SK-N-SH (cell line): ENCODE measurements around the gene PLD3.

Experiments
- CHD2 ChIP-seq: fragments of 150-350 bp; IDR thresholded peaks from 2 replicates; pipeline ENCODE4 v1.6.1; 2018; ENCODE audit warnings: low read length; ENCODE audit not compliant: partially characterized antibody
- CTCF ChIP-seq: fragments of 200-600 bp; sonication (generic); IDR thresholded peaks from 2 replicates; pipeline ENCODE4 v1.6.1; 2017; ENCODE audit warnings: antibody characterized with exemption, mild to moderate bottlenecking, moderate library complexity
- EZH2phosphoT487 ChIP-seq: fragments of 200-600 bp; sonication (generic); IDR thresholded peaks from 2 replicates; pipeline ENCODE4 v1.6.1; 2017; ENCODE audit warnings: low read depth, mixed run types, mild to moderate bottlenecking, antibody characterized with exemption, moderate library complexity, borderline replicate concordance
- GABPA ChIP-seq: IDR thresholded peaks from 2 replicates; pipeline ENCODE4 v1.4.0; 2012; ENCODE audit warnings: low read depth, mild to moderate bottlenecking
- GATA2 ChIP-seq: sonication (generic); formaldehyde crosslinking; IDR thresholded peaks from 2 replicates; pipeline ENCODE4 v1.5.0; 2020; ENCODE audit warnings: mild to moderate bottlenecking, missing genetic modification reagents
- MEF2A ChIP-seq: IDR thresholded peaks from 2 replicates; pipeline ENCODE4 v1.4.0; 2012; ENCODE audit warnings: low read depth, borderline replicate concordance
- MXI1 ChIP-seq: IDR thresholded peaks from 2 replicates; pipeline ENCODE4 v1.6.1; 2012; ENCODE audit warnings: mild to moderate bottlenecking, low read depth, low read length, improper control_type of control experiment
- NRF1 ChIP-seq: IDR thresholded peaks from 2 replicates; pipeline ENCODE4 v1.6.1; 2012; ENCODE audit warnings: low read depth, mild to moderate bottlenecking, low read length
- POLR2AphosphoS5 ChIP-seq: IDR thresholded peaks from 2 replicates; pipeline ENCODE4 v1.6.1; 2012; ENCODE audit warnings: low read depth, low read length
- REST ChIP-seq: IDR thresholded peaks from 2 replicates; pipeline ENCODE4 v1.6.1; 2012; ENCODE audit warnings: mild to moderate bottlenecking, low read depth, low read length, moderate library complexity
- SMC3 ChIP-seq: IDR thresholded peaks from 2 replicates; pipeline ENCODE4 v1.6.1; 2012; ENCODE audit warnings: low read depth, low read length, improper control_type of control experiment
- USF2 ChIP-seq: fragments of 150-350 bp; IDR thresholded peaks from 2 replicates; pipeline ENCODE4 v1.6.1; 2017; ENCODE audit warnings: antibody characterized with exemption, low read length, low read depth, borderline replicate concordance
- ZBTB33 ChIP-seq: IDR thresholded peaks from 2 replicates; pipeline ENCODE4 v1.4.0; 2012; ENCODE audit warnings: low read depth, borderline replicate concordance

- TF ChIP-seq CTCF (no peak), ZBTB33 (no peak), REST (no peak), SMC3 (no peak), POLR2AphosphoS5 (no peak), GATA2 (CRISPR knock-in tag) (no peak), NRF1 (no peak), USF2 (no peak), MEF2A (no peak), CHD2 (no peak), EZH2phosphoT487 (no peak), MXI1 (no peak), GABPA (no peak)
Measured at GRCh38 chr19:40421993-40422747, 73.7 kb downstream of the PLD3 start.
